GM12878 (cell line): ENCODE measurements around the gene FGD6. TPM values are rescaled to one million over a fixed set of nuclear protein-coding genes. Genes with fewer than 3 reads are reported as not detected.

Source experiments
- BHLHE40 ChIP-seq, 2 experiments: fragments of 450-650 bp in 1 of 2; IDR thresholded peaks; 2 replicates each; pipeline ENCODE4 v1.6.1; 2011 to 2017; ENCODE audit warnings: low read depth in 2 of 2, borderline replicate concordance in 1 of 2, improper control_type of control experiment in 1 of 2, low read length in 1 of 2, mild to moderate bottlenecking in 1 of 2
- BRCA1 ChIP-seq: IDR thresholded peaks from 2 replicates; pipeline ENCODE4 v1.6.1; 2011; ENCODE audit warnings: low read depth, low read length, improper control_type of control experiment
- CBX5 ChIP-seq: sonication (generic); IDR thresholded peaks from 2 replicates; pipeline ENCODE4 v1.6.1; 2016; ENCODE audit warnings: low read depth, moderate library complexity, mild to moderate bottlenecking, inconsistent platforms
- EZH2 ChIP-seq: IDR thresholded peaks from 2 replicates; pipeline ENCODE4 v1.6.1; 2012; ENCODE audit warnings: low read depth, mild to moderate bottlenecking, control low read depth, inconsistent platforms, low read length, borderline replicate concordance; ENCODE audit not compliant: control insufficient read depth
- HCFC1 ChIP-seq: fragments of 150-350 bp; IDR thresholded peaks from 2 replicates; pipeline ENCODE4 v1.6.1; 2014; ENCODE audit warnings: low read length
- NBN ChIP-seq: fragments of 450-650 bp; IDR thresholded peaks from 2 replicates; pipeline ENCODE4 v1.6.1; 2016
- NFYB ChIP-seq: IDR thresholded peaks from 2 replicates; pipeline ENCODE4 v1.6.1; 2011; ENCODE audit warnings: low read depth, mild to moderate bottlenecking, low read length, improper control_type of control experiment, moderate library complexity; ENCODE audit not compliant: insufficient read depth
- RB1 ChIP-seq: fragments of 450-650 bp; formaldehyde crosslinking; IDR thresholded peaks from 2 replicates; pipeline ENCODE4 v1.6.1; 2017; ENCODE audit warnings: mild to moderate bottlenecking, borderline replicate concordance
- RELA ChIP-seq: fragments of 450-650 bp; IDR thresholded peaks from 2 replicates; pipeline ENCODE4 v1.8.0; 2014; ENCODE audit warnings: borderline replicate concordance; ENCODE audit not compliant: partially characterized antibody
- SIN3A ChIP-seq: IDR thresholded peaks from 2 replicates; pipeline ENCODE4 v1.6.1; 2012; ENCODE audit warnings: low read depth, low read length, improper control_type of control experiment
- STAT1 ChIP-seq: fragments of 450-650 bp; conservative IDR thresholded peaks from 2 replicates; pipeline ENCODE4 v1.6.1; 2014; ENCODE audit warnings: antibody characterized with exemption, mild to moderate bottlenecking
- ZNF217 ChIP-seq: fragments of 450-650 bp; IDR thresholded peaks from 2 replicates; pipeline ENCODE4 v1.6.1; 2017; ENCODE audit warnings: antibody characterized with exemption, mild to moderate bottlenecking
- ZNF592 ChIP-seq: fragments of 450-650 bp; IDR thresholded peaks from 2 replicates; pipeline ENCODE4 v1.6.1; 2017; ENCODE audit warnings: mild to moderate bottlenecking, moderate library complexity
- polyA plus RNA-seq, 11 experiments: library from polyadenylated mRNA; depleted of rRNA in 4 of 11; unstranded in 6 of 11; stranded (reverse) in 5 of 11; fragments of >200 nt; fragmentation: Nextera tagmentation in 4 of 11; fragmentation: Illumina TruSeq in 1 of 11; extraction: Ambion mirVana in 4 of 11; extraction: Trizol in 1 of 11; gene quantifications; 1 replicate in 1 of 11; 2 replicates in 10 of 11; pipeline versions ENCODE4 v1.2.1 to v1.2.3, GENCODE V29; 2011 to 2016; ENCODE audit warnings: inconsistent platforms in 2 of 11, missing spikeins in 2 of 11, low read depth in 1 of 11
- total RNA-seq, 4 experiments: library from RNA; depleted of rRNA in 3 of 4; stranded (reverse); fragments of >200 nt in 3 of 4; fragmentation: Illumina TruSeq in 1 of 4; extraction: Trizol in 1 of 4; gene quantifications; 2 replicates each; pipeline versions ENCODE4 v1.2.1 to v1.2.3, GENCODE V29; 2013 to 2021
- TF ChIP-seq, protein P1 (sequence below): fragments of 450-650 bp; IDR thresholded peaks from 2 replicates; pipeline ENCODE4 v1.6.1; 2018; ENCODE audit warnings: borderline replicate concordance, mild to moderate bottlenecking; ENCODE audit not compliant: partially characterized antibody
- TF ChIP-seq, protein P2 (sequence below): IDR thresholded peaks from 2 replicates; pipeline ENCODE4 v1.6.1; 2012; ENCODE audit warnings: low read length, inconsistent platforms
- TF ChIP-seq, protein P3 (sequence below): fragments of 450-650 bp; conservative IDR thresholded peaks from 2 replicates; pipeline ENCODE4 v1.6.1; 2017; ENCODE audit warnings: mild to moderate bottlenecking, moderate library complexity
- TF ChIP-seq, protein P4 (sequence below): fragments of 450-650 bp; IDR thresholded peaks from 2 replicates; pipeline ENCODE4 v1.6.1; 2016; ENCODE audit warnings: mild to moderate bottlenecking

FGD6 gene
- total and polyA plus RNA-seq, 10 of the 15 experiments (the other 5 are each of a cell fraction or from before 2014, with no cell fraction given) = 2.4 to 15.5 (median 8.9) TPM

DNA sequence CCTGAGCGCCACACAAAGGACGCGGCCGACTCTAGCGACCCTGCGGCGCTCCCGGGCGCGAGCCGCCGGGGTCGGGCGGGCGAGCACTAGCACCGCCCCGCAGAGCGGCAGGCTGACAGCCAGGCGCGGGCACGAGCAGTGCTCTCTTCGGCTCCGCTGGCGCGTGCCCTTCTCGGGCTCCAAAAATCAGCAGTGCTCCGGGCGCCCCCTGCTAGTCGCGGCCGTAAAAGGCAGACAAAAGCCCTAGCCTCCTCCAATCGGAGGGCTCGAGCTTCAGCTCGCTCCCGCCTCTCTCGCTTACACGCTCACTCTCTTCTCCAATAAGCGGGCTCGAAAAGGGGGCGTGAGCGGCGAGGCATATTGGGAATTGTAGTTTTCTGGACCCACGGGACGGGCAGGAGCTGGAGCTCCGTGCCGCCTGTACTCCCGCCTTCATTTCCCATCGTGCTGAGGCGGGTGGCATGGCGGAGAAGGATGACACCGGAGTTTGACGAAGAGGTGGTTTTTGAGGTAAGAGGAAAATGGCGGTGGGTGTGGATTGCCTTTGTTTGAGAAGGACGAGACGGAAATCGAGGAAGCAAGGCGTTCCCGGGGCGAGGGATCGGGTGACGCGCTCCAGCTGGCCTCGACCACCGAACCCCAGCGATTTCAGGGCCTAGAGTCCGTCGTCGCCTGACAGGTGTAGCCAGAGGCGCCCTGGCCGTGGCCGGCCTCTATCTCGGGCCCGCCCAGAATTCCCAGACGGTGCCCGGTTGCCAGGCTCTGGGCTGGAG is at the start of gene FGD6, which contains the start of gene VEZT (continued):
- TF ChIP-seq, protein P1, sequence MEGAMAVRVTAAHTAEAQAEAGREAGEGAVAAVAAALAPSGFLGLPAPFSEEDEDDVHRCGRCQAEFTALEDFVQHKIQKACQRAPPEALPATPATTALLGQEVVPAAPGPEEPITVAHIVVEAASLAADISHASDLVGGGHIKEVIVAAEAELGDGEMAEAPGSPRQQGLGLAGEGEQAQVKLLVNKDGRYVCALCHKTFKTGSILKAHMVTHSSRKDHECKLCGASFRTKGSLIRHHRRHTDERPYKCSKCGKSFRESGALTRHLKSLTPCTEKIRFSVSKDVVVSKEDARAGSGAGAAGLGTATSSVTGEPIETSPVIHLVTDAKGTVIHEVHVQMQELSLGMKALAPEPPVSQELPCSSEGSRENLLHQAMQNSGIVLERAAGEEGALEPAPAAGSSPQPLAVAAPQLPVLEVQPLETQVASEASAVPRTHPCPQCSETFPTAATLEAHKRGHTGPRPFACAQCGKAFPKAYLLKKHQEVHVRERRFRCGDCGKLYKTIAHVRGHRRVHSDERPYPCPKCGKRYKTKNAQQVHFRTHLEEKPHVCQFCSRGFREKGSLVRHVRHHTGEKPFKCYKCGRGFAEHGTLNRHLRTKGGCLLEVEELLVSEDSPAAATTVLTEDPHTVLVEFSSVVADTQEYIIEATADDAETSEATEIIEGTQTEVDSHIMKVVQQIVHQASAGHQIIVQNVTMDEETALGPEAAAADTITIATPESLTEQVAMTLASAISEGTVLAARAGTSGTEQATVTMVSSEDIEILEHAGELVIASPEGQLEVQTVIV = peak; percentile 31
- TF ChIP-seq SIN3A (peak; percentile 48; the same call in 1 of the 2 replicates), BHLHE40 (IDR thresholded peaks at IDR 0.05; ENCODE audit: borderline replicate concordance in 1 of 2, low read depth in 2 of 2, low read length in 1 of 2) (peak; percentile 82 to 94), RB1 (no peak), STAT1 (peak; percentile 58; the same call in 1 of the 2 replicates), NBN (peak; percentile 74; the same call in 1 of the 2 replicates), BRCA1 (no peak), HCFC1 (peak; percentile 97), CBX5 (no peak), RELA (peak; percentile 45), EZH2 (no peak), NFYB (peak; percentile 75; the same call in 1 of the 2 replicates), ZNF217 (no peak), ZNF592 (no peak; the same call in 1 of the 2 replicates)
- TF ChIP-seq, protein P2, sequence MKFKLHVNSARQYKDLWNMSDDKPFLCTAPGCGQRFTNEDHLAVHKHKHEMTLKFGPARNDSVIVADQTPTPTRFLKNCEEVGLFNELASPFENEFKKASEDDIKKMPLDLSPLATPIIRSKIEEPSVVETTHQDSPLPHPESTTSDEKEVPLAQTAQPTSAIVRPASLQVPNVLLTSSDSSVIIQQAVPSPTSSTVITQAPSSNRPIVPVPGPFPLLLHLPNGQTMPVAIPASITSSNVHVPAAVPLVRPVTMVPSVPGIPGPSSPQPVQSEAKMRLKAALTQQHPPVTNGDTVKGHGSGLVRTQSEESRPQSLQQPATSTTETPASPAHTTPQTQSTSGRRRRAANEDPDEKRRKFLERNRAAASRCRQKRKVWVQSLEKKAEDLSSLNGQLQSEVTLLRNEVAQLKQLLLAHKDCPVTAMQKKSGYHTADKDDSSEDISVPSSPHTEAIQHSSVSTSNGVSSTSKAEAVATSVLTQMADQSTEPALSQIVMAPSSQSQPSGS = no peak
- TF ChIP-seq, protein P3, sequence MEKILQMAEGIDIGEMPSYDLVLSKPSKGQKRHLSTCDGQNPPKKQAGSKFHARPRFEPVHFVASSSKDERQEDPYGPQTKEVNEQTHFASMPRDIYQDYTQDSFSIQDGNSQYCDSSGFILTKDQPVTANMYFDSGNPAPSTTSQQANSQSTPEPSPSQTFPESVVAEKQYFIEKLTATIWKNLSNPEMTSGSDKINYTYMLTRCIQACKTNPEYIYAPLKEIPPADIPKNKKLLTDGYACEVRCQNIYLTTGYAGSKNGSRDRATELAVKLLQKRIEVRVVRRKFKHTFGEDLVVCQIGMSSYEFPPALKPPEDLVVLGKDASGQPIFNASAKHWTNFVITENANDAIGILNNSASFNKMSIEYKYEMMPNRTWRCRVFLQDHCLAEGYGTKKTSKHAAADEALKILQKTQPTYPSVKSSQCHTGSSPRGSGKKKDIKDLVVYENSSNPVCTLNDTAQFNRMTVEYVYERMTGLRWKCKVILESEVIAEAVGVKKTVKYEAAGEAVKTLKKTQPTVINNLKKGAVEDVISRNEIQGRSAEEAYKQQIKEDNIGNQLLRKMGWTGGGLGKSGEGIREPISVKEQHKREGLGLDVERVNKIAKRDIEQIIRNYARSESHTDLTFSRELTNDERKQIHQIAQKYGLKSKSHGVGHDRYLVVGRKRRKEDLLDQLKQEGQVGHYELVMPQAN = peak; percentile 89
- TF ChIP-seq, protein P4, sequence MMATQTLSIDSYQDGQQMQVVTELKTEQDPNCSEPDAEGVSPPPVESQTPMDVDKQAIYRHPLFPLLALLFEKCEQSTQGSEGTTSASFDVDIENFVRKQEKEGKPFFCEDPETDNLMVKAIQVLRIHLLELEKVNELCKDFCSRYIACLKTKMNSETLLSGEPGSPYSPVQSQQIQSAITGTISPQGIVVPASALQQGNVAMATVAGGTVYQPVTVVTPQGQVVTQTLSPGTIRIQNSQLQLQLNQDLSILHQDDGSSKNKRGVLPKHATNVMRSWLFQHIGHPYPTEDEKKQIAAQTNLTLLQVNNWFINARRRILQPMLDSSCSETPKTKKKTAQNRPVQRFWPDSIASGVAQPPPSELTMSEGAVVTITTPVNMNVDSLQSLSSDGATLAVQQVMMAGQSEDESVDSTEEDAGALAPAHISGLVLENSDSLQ = peak; percentile 96
